Loucy (cell line): ENCODE results near the gene IL16.

Source experiments
- H2AFZ ChIP-seq: fragments of 200-600 bp; sonication (generic); 2 replicates; pipeline ENCODE4 v1.6.0; 2016; ENCODE audit warnings: antibody characterized with exemption, mild to moderate bottlenecking, low read length, moderate library complexity
- H3F3A ChIP-seq: fragments of 200-600 bp; 2 replicates; pipeline ENCODE4 v1.6.0; 2016; ENCODE audit warnings: antibody characterized with exemption, low read depth, mild to moderate bottlenecking
- H3K27me3 ChIP-seq: fragments of 200-600 bp; sonication (generic); 2 replicates; pipeline ENCODE4 v1.6.1; 2014; ENCODE audit warnings: low read length, mild to moderate bottlenecking; ENCODE audit not compliant: insufficient read depth, poor library complexity, severe bottlenecking
- H3K36me3 ChIP-seq: fragments of 200-600 bp; sonication (generic); 2 replicates; pipeline ENCODE4 v1.6.1; 2016; ENCODE audit warnings: low read length; ENCODE audit not compliant: insufficient read depth
- H3K4me1 ChIP-seq: fragments of 200-600 bp; sonication (generic); 2 replicates; pipeline ENCODE4 v1.5.1; 2014; ENCODE audit warnings: low read length, mild to moderate bottlenecking; ENCODE audit not compliant: insufficient read depth, poor library complexity, severe bottlenecking
- H3K4me2 ChIP-seq: fragments of 200-600 bp; sonication (generic); 2 replicates; pipeline ENCODE4 v1.6.0; 2014; ENCODE audit warnings: antibody characterized with exemption, low read length, low read depth, mild to moderate bottlenecking; ENCODE audit not compliant: poor library complexity, severe bottlenecking
- H3K4me3 ChIP-seq: fragments of 200-600 bp; sonication (generic); 2 replicates; pipeline ENCODE4 v1.5.1; 2014; ENCODE audit warnings: low read length, mild to moderate bottlenecking, mixed read lengths; ENCODE audit not compliant: poor library complexity, severe bottlenecking
- H3K79me2 ChIP-seq: fragments of 200-600 bp; sonication (generic); 2 replicates; pipeline ENCODE4 v1.6.1; 2014; ENCODE audit warnings: low read length; ENCODE audit not compliant: insufficient read depth
- H3K9ac ChIP-seq: fragments of 200-600 bp; sonication (generic); 2 replicates; pipeline ENCODE4 v1.6.0; 2014; ENCODE audit warnings: mild to moderate bottlenecking, low read depth, low read length, moderate library complexity; ENCODE audit not compliant: poor library complexity, severe bottlenecking
- H3K9me2 ChIP-seq: fragments of 200-600 bp; sonication (generic); replicated peaks from 2 replicates; pipeline ENCODE4 v1.6.1; 2016; ENCODE audit warnings: low read depth, low read length, mixed read lengths
- H3K9me3 ChIP-seq: fragments of 200-600 bp; sonication (generic); 2 replicates; pipeline ENCODE4 v1.6.1; 2014; ENCODE audit warnings: mild to moderate bottlenecking, antibody characterized with exemption, low read length, low read depth; ENCODE audit not compliant: insufficient read depth
- H4K20me1 ChIP-seq: fragments of 200-600 bp; sonication (generic); 2 replicates; pipeline ENCODE4 v1.6.0; 2014; ENCODE audit warnings: antibody characterized with exemption, low read length, mild to moderate bottlenecking; ENCODE audit not compliant: insufficient read depth, poor library complexity, severe bottlenecking
- CTCF ChIP-seq: fragments of 200-600 bp; sonication (generic); conservative IDR thresholded peaks from 2 replicates; pipeline ENCODE4 v1.5.1; 2014; ENCODE audit warnings: mild to moderate bottlenecking, antibody characterized with exemption, low read length
- EZH2phosphoT487 ChIP-seq: fragments of 200-600 bp; IDR thresholded peaks from 2 replicates; pipeline ENCODE4 v1.6.1; 2018; ENCODE audit warnings: antibody characterized with exemption, mild to moderate bottlenecking, moderate library complexity, borderline replicate concordance

The IL16 gene

DNA sequence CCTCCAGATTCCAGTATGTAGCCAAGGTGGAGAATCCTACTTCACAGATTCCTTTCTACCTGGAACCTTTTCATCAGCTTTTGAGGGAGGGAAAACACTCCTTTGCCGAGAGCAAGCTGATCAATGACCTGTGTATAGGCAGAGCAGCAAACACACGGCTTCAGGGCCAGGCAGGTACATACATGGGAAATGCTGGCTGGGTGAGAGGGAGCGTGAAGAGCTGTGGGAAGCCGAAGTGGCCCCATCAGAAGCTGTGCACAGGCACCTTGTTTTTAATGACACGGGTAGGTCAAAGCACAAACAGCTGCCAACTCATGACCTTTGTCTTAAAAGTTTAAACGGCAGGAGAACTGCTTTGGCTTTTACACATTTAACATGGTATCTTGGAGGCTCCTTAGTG lies 101.9 kb downstream of the IL16 start:
- peak overlapping the region; percentile 92 for H3K4me2 ChIP-seq
- peaks cover 88% of the 10 kb centered on the region for H3K4me1 ChIP-seq
- no peak overlapping the region for H2AFZ ChIP-seq
- peaks cover 10% of the 10 kb centered on the region for H3F3A ChIP-seq
- H3K79me2 ChIP-seq, result peaks cover 88% of the 10 kb centered on the region
- peak overlapping the region; percentile 84 for H3K9ac ChIP-seq
- no peaks in the 10 kb centered on the region for H3K9me3 ChIP-seq
- peaks cover 25% of the 10 kb centered on the region; the same call in 1 of the 2 replicates for H3K36me3 ChIP-seq
- TF ChIP-seq EZH2phosphoT487, result no peak
- TF ChIP-seq CTCF, result no peak
- peak overlapping the region; percentile 80 for H3K4me3 ChIP-seq
- no peaks in the 10 kb centered on the region for H3K27me3 ChIP-seq
- no peaks in the 10 kb centered on the region for H3K9me2 ChIP-seq
- peaks cover 44% of the 10 kb centered on the region for H4K20me1 ChIP-seq

- TF ChIP-seq EZH2phosphoT487 (no peak), CTCF (no peak)
- H4K20me1 ChIP-seq, result peaks cover 44% of the 10 kb centered on the region
- peaks cover 92% of the 10 kb centered on the region for H3K79me2 ChIP-seq
- peak overlapping the region; percentile 80 for H3K4me3 ChIP-seq
- no peaks in the 10 kb centered on the region for H3K9me2 ChIP-seq
- peaks cover 30% of the 10 kb centered on the region; the same call in 1 of the 2 replicates for H3K36me3 ChIP-seq
- H3K4me1 ChIP-seq, result peaks cover 89% of the 10 kb centered on the region
- no peaks in the 10 kb centered on the region for H3K27me3 ChIP-seq
- no peaks in the 10 kb centered on the region for H3K9me3 ChIP-seq
- peak overlapping the region; percentile 92 for H3K4me2 ChIP-seq
- H3F3A ChIP-seq, result peaks cover 7% of the 10 kb centered on the region
- peak overlapping the region; percentile 84 for H3K9ac ChIP-seq
- H2AFZ ChIP-seq, result no peak overlapping the region
Measured at GRCh38 chr15:81299156-81299555, 102.5 kb downstream of the IL16 start.

GRCh38 chr15:81299630-81300273 lies 103.1 kb downstream of the IL16 start:
- H3K9me3 ChIP-seq, result no peaks in the 10 kb centered on the region
- H3K4me3 ChIP-seq, result peak overlapping the region; percentile 80
- no peaks in the 10 kb centered on the region for H3K9me2 ChIP-seq
- peaks cover 96% of the 10 kb centered on the region for H3K79me2 ChIP-seq
- no peak for TF ChIP-seq EZH2phosphoT487
- TF ChIP-seq CTCF, result no peak
- no peak overlapping the region for H2AFZ ChIP-seq
- peak overlapping the region; percentile 92 for H3K4me2 ChIP-seq
- no peaks in the 10 kb centered on the region for H3K27me3 ChIP-seq
- H3K9ac ChIP-seq, result peak overlapping the region; percentile 84
- peaks cover 44% of the 10 kb centered on the region for H4K20me1 ChIP-seq
- peaks cover 7% of the 10 kb centered on the region for H3F3A ChIP-seq
- H3K4me1 ChIP-seq, result peaks cover 89% of the 10 kb centered on the region
- peaks cover 36% of the 10 kb centered on the region; the same call in 1 of the 2 replicates for H3K36me3 ChIP-seq
